Caco-2 (cell line): ENCODE data around the gene PPP1R13B. TPM values are rescaled to one million over a fixed set of nuclear protein-coding genes. Genes with fewer than 3 reads are reported as not detected.

Experiments
- BruUV-seq: library from RNA; stranded (reverse); fragments of 400-500 nt; replicated peaks from 2 replicates; lab custom pipeline; 2021; lab: Mats Ljungman, UMichigan
- CTCF ChIA-PET: fragments of 300-600 bp; sonication (Branson Sonifier 250); formaldehyde crosslinking; loops from one replicate; lab custom pipeline; 2022; ENCODE audit warnings: antibody characterized with exemption; lab: Charles Lee
- POLR2A ChIA-PET: fragments of 300-600 bp; sonication (Branson Sonifier 250); formaldehyde crosslinking; loops from one replicate; lab custom pipeline; 2022; ENCODE audit warnings: antibody characterized with exemption; lab: Charles Lee
- DNase-seq, 2 experiments: peaks; one replicate each; pipeline versions ENCODE4 v3.0.0 to v3.0.0-alpha.2; 2020 to 2022
- H3K27me3 ChIP-seq: replicated peaks from 2 replicates; pipeline ENCODE4 v1.6.0; 2011; ENCODE audit warnings: low read length; ENCODE audit not compliant: control insufficient read depth, insufficient read depth
- H3K36me3 ChIP-seq: 2 replicates; pipeline ENCODE4 v1.5.1; 2011; ENCODE audit warnings: low read length; ENCODE audit not compliant: control insufficient read depth, insufficient read depth
- H3K4me1 ChIP-seq: fragments of 250-450 bp; sonication (Bioruptor Pico); 2 replicates; pipeline ENCODE4 v1.5.1; 2020; ENCODE audit warnings: mild to moderate bottlenecking
- H3K4me3 ChIP-seq: 2 replicates; pipeline ENCODE4 v1.5.1; 2011; ENCODE audit warnings: low read depth, mild to moderate bottlenecking, control low read depth, low read length
- H3K9me3 ChIP-seq: fragments of 250-450 bp; sonication (Bioruptor Pico); 2 replicates; pipeline ENCODE4 v1.5.1; 2020; ENCODE audit warnings: mild to moderate bottlenecking, moderate library complexity
- H3K27ac Mint-ChIP-seq: one replicate; pipeline ENCODE4 v1.8.0; 2022; ENCODE audit warnings: mixed read lengths; ENCODE audit not compliant: unreplicated experiment
- H3K27me3 Mint-ChIP-seq: one replicate; pipeline ENCODE4 v1.8.0; 2022; ENCODE audit warnings: mixed read lengths; ENCODE audit not compliant: insufficient read depth, unreplicated experiment
- H3K36me3 Mint-ChIP-seq: one replicate; pipeline ENCODE4 v1.8.0; 2022; ENCODE audit warnings: mild to moderate bottlenecking, mixed read lengths; ENCODE audit not compliant: insufficient read depth, unreplicated experiment
- H3K4me1 Mint-ChIP-seq: one replicate; pipeline ENCODE4 v1.8.0; 2022; ENCODE audit warnings: low read depth, mixed read lengths; ENCODE audit not compliant: unreplicated experiment
- H3K4me3 Mint-ChIP-seq: one replicate; pipeline ENCODE4 v1.8.0; 2022; ENCODE audit warnings: mild to moderate bottlenecking, moderate library complexity, mixed read lengths; ENCODE audit not compliant: unreplicated experiment
- H3K9me3 Mint-ChIP-seq: one replicate; pipeline ENCODE4 v1.8.0; 2022; ENCODE audit warnings: mixed read lengths; ENCODE audit not compliant: unreplicated experiment
- intact Hi-C: fragments of 100-400 bp; cut with micrococcal nuclease; formaldehyde crosslinking; loops from one replicate; pipeline ENCODE4 v1.10.0; 2022; ENCODE audit not compliant: unreplicated experiment
- total RNA-seq: library from RNA; stranded (reverse); gene quantifications from 2 replicates; pipeline ENCODE4 v1.2.3, GENCODE V29; 2022
- TF ChIP-seq, protein P1 (sequence below), 2 experiments: fragments of 200-600 bp in 1 of 2; IDR thresholded peaks; 1 replicate in 1 of 2; 2 replicates in 1 of 2; pipeline versions ENCODE4 v1.5.1 to v1.8.0; 2011 to 2022; ENCODE audit warnings: antibody characterized with exemption in 1 of 2, control low read depth in 1 of 2, inconsistent platforms in 1 of 2, low read depth in 1 of 2, low read length in 1 of 2, mild to moderate bottlenecking in 1 of 2, moderate library complexity in 1 of 2; ENCODE audit not compliant: insufficient read depth in 1 of 2, severe bottlenecking in 1 of 2, unreplicated experiment in 1 of 2

The PPP1R13B gene
- total RNA-seq, 1 experiment from 2014 or later, result 15.8 TPM

DNA sequence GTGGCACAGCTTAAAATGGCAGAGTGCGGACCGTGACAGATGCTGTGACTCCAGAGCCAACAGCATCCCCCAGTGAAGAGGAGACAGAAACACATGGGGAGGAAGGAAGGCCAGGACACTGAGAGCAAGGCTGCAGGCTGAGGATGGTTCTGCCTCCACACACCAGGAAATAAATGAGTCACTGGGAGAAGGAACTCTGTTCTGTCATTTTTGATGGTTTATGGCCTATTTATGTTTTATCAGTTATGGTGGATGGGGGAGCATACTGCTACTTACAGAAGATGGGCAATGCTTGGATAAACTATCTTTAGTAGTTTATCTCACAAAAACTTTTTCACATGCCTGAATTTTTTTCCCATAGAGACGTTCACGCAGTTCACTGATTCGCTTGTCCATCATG lies 97.9 kb downstream of the PPP1R13B start:
- Histone ChIP-seq H3K27me3 (no peaks in the 10 kb centered on the region), H3K4me1 (no peaks in the 10 kb centered on the region), H3K9me3 (no peaks in the 10 kb centered on the region), H3K4me3 (no peak overlapping the region), H3K36me3 (no peaks in the 10 kb centered on the region)
- CTCF ChIA-PET, result no interaction called here
- POLR2A ChIA-PET, result no interaction called here
- no peak for DNase-seq
- no peak overlapping the region for H3K27ac Mint-ChIP-seq
- no peaks in the 10 kb centered on the region for H3K4me1 Mint-ChIP-seq
- intact Hi-C loops, result no loop called here
- no peaks in the 10 kb centered on the region for H3K36me3 Mint-ChIP-seq
- H3K9me3 Mint-ChIP-seq, result no peaks in the 10 kb centered on the region
- no peak overlapping the region for H3K4me3 Mint-ChIP-seq
- TF ChIP-seq, protein P1, sequence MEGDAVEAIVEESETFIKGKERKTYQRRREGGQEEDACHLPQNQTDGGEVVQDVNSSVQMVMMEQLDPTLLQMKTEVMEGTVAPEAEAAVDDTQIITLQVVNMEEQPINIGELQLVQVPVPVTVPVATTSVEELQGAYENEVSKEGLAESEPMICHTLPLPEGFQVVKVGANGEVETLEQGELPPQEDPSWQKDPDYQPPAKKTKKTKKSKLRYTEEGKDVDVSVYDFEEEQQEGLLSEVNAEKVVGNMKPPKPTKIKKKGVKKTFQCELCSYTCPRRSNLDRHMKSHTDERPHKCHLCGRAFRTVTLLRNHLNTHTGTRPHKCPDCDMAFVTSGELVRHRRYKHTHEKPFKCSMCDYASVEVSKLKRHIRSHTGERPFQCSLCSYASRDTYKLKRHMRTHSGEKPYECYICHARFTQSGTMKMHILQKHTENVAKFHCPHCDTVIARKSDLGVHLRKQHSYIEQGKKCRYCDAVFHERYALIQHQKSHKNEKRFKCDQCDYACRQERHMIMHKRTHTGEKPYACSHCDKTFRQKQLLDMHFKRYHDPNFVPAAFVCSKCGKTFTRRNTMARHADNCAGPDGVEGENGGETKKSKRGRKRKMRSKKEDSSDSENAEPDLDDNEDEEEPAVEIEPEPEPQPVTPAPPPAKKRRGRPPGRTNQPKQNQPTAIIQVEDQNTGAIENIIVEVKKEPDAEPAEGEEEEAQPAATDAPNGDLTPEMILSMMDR (IDR thresholded peaks at IDR 0.05; ENCODE audit: insufficient read depth in 1 of 2, low read depth in 1 of 2, low read length in 1 of 2, severe bottlenecking in 1 of 2, unreplicated experiment in 1 of 2), result no peak
- H3K27me3 Mint-ChIP-seq, result no peaks in the 10 kb centered on the region
- BruUV-seq, result no TSS peak

DNA sequence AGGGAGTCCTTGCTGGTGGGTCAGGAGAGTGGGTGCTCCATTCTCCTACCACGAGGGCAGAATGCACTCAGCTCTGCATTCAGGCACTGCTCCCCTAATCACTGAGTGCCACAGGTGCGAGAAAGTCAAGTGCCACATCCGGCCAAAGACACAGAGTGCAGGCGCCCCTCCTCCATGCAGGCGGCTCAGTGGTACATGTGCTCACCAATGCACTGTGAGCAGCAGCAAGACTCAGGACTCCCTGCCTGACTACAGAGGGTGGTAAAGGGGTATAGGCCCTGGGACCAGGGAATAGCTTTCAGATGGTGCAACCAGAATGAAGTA lies 98.9 kb downstream of the PPP1R13B start:
- Mint-ChIP-seq H3K4me3 (no peak overlapping the region), H3K27me3 (no peaks in the 10 kb centered on the region), H3K36me3 (no peaks in the 10 kb centered on the region), H3K27ac (no peak overlapping the region), H3K9me3 (no peaks in the 10 kb centered on the region), H3K4me1 (no peaks in the 10 kb centered on the region)
- POLR2A ChIA-PET, result no interaction called here
- H3K27me3 ChIP-seq, result no peaks in the 10 kb centered on the region
- CTCF ChIA-PET, result no interaction called here
- intact Hi-C loops, result no loop called here
- BruUV-seq, result no TSS peak
- TF ChIP-seq, protein P1 (IDR thresholded peaks at IDR 0.05; ENCODE audit: insufficient read depth in 1 of 2, low read depth in 1 of 2, low read length in 1 of 2, severe bottlenecking in 1 of 2, unreplicated experiment in 1 of 2), result no peak
- H3K4me3 ChIP-seq, result no peak overlapping the region
- no peaks in the 10 kb centered on the region for H3K4me1 ChIP-seq
- DNase-seq, result no peak
- H3K9me3 ChIP-seq, result no peaks in the 10 kb centered on the region
- H3K36me3 ChIP-seq, result no peaks in the 10 kb centered on the region

DNA sequence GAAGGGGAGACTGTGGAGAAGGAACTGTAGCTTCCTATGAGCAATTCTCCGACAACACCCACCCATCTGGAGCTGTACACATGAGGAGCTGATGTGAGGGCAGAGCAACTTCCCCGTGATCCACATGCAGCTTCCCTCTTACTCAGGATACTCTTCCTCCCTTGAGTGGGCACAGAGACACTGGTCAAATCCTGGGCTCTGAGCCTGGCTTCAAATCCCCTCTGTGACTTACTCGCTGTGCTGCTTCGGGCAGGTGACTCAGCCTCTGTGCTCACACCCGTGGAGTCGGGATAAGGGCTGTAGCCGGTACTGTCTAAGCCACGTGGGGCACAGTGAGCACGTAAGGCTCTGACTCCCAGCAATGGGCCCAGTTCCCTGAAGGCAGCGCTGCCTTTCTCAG lies 100.7 kb downstream of the PPP1R13B start:
- Mint-ChIP-seq H3K4me3 (no peak overlapping the region), H3K4me1 (no peaks in the 10 kb centered on the region), H3K27ac (no peak overlapping the region), H3K9me3 (no peaks in the 10 kb centered on the region), H3K36me3 (no peaks in the 10 kb centered on the region), H3K27me3 (no peaks in the 10 kb centered on the region)
- Histone ChIP-seq H3K9me3 (no peaks in the 10 kb centered on the region), H3K4me3 (no peak overlapping the region), H3K36me3 (no peaks in the 10 kb centered on the region), H3K4me1 (no peaks in the 10 kb centered on the region), H3K27me3 (no peaks in the 10 kb centered on the region)
- TF ChIP-seq, protein P1 (IDR thresholded peaks at IDR 0.05; ENCODE audit: insufficient read depth in 1 of 2, low read depth in 1 of 2, low read length in 1 of 2, severe bottlenecking in 1 of 2, unreplicated experiment in 1 of 2), result no peak
- DNase-seq, result no peak
- intact Hi-C loops, result no loop called here
- no TSS peak for BruUV-seq
- CTCF ChIA-PET, result no interaction called here
- POLR2A ChIA-PET, result no interaction called here
